GM04503 (cell line): ENCODE data around the gene SLC38A6.

ENCODE experiments used
- DNase-seq: peaks from one replicate; pipeline ENCODE4 v3.0.0-alpha.2; 2012; ENCODE audit warnings: low read depth

SLC38A6 gene

DNA sequence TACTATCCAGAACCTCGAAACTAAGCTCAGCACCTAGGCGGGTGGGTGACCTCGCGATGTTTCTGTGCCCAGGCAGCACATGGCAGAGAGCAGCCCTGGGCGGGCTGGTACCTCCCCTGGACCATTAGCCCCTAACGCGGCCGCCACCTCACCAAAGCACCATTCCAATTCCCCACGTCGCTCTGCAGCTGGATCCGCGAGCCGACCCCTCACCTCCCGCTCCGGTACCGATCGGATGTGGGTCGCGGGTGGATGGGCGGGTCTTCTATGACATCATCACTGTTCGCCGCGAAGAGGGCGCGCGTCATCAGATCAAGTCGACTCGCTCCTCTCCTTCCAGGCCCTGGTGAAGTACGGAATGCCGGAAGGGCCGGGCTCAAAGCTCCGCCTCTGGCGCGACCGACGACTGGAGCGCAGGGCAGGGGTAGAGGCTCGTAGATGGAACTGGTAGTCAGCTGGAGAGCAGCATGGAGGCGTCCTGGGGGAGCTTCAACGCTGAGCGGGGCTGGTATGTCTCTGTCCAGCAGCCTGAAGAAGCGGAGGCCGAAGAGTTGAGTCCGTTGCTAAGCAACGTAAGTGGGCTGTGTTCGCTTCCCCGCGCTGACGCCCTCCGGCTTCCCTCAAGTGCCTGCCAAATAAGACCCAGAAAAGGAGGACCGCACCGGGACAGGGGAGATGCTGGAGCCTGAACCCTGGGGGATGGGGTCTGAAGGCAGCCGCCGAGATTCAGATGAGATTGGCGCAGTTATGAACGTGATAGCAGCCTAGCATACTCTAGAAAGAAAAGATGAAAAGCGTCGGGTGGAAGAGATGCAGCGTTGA lies at the start of gene SLC38A6, which contains the start of gene TRMT5:
Gene SLC38A6, plus strand, starts transcription at position 435 of the 822 bp plus-strand sequence. Its CDS starts 33 bp downstream, at position 468.
Gene TRMT5, minus strand, starts transcription at position 269 of the 822 bp plus-strand sequence. Its CDS starts 106 bp downstream, at position 163.
- peak; percentile 84 for DNase-seq

DNA sequence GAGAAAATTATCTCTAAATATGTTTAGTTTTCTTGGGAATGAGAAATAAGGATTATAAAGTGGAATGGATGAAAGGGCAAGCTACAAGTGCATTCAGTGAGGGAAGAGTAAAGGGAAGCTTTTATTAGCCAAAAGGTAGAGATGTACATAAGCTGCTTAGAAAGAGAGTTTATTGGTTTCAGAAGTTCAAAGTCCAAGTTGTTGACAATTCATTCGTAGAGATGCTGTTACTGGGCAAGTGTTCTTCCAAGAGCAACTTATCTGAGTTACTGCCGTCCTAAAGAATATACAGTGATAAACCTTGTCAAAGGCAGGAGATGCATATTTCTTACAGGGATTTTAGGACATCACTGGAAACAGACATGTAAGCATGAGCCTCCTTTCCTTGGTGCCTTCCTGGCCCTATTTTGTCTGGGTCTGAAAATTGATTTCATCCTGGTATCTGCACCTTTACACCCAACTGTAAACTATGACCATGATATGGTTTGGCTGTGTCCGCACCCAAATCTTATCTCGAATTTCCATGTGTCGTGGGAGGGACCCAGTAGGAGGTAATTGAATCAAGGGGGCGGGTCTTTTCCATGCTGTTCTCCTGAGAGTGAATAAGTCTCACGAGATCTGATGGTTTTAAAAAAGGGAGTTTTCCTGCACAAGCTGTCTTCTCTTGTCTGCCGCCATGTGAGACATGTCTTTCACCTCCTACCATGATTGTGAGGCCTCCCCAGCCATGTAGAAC lies 47.0 kb upstream of the SLC38A6 start:
- no peak for DNase-seq

DNA sequence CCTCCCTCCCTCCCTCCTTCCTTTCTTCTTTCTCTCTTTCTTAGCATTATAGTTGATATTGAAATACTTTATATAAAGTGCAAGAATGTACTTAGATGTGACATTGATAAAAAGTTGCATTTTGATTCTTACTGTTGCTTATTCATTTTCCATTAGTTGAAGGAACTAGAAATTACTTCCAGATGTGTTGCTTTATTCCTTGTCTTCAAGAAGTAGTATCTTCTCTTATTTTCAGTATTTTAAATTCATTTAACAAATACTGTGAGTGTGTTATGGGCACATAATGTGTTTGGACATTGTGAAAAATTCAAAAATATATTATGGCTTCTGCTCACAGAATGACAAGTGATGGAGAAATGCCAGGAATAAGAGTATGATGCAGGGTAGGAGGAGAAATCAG lies 45.7 kb upstream of the SLC38A6 start:
- no peak for DNase-seq

DNA sequence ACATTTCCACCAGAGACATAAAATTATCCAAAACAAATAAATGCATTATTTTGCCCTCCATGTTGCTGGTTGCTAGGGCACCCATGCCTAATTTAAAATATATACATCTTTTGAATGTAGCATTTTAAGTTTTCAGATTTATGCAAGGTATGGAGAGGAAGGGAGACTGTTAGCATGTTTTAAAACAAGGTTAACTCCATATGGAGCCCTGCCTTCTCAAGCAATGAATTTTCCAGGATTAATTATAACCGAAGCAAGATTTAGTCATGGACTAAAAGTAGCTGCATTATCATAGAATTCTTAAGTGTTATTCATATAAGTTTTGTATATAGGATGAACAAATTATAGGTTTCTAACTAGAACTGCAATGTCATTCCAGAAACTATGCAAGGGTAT lies 37.4 kb upstream of the SLC38A6 start:
- DNase-seq, result no peak

DNA sequence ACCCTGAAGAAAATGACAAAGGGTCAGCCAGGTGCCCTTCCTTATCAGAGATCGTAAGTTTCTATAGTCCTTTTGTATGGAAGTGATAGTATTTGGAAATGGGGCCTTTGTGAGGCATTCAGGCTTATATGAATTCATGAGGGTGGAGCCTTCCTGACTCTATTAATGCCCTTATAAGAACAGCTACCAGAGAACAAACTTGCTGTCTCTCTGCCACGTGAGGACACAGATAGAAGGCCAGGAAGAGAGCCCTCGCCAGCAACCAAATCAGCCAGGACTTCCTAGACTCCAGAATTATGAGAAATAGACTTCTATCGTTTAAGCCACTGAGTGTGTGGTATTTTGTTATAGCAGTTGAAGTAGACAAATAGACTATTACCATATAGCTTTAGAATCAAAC lies 36.8 kb upstream of the SLC38A6 start:
- no peak for DNase-seq

DNA sequence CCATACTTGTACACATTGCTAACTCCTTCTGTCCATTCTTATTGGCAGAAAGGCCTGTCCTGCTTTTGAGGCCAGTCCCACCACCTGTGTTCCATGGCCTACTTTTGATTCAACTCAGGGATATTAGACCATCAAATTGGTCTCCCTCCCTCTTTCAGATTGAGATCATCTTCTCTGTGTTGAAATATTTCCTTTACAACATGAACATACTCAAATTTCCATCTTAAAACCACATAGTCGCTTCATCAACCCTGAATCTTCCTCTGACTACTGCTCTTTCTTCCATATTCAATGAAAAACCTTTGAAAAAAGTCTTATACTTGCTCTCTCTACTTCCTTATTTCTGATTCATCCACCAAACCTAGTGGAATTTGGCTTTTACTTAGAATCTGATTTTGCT lies 35.1 kb upstream of the SLC38A6 start:
- DNase-seq, result no peak

DNA sequence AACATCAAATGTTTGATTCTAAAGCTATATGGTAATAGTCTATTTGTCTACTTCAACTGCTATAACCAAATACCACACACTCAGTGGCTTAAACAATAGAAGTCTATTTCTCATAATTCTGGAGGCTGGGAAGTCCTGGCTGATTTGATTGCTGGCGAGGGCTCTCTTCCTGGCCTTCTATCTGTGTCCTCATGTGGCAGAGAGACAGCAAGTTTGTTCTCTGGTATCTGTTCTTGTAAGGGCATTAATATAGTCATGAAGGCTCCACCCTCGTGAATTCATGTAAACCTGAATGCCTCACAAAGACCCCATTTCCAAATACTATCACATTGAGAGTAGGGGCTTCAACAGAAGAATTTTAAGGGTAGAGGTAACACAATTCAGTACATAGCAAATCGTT lies 34.3 kb upstream of the SLC38A6 start:
- no peak for DNase-seq

DNA sequence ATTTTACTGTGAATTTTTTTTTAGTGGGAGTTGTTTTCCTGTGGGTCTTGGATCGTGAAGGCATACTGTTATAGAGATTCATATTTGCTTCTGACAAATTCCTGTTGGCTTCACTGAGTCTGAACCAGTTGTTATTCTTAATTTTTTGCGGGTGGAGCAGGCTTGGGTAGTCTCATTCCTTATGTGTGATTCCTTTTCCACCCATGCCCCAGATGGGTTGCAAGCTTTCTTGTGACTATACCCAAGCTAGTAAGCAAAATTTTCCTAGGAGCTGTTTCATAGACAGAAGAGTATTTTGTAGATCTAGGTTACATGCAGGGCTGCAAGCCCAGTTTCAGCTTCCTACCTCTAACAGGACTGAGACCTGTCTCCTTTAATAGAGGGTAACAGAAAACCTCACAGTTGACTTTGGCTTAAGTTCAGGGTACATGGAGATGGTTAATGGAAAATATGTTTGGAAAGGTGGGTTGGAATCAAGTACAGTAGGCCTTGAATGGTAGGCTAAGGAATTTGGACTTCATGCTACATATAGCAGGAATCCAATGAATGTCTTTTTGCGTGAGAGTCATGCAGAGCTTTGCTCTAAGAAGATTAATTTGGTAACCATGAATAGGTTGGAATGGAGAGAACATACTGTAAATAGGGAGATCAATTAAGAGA lies 29.1 kb upstream of the SLC38A6 start:
- DNase-seq, result no peak

DNA sequence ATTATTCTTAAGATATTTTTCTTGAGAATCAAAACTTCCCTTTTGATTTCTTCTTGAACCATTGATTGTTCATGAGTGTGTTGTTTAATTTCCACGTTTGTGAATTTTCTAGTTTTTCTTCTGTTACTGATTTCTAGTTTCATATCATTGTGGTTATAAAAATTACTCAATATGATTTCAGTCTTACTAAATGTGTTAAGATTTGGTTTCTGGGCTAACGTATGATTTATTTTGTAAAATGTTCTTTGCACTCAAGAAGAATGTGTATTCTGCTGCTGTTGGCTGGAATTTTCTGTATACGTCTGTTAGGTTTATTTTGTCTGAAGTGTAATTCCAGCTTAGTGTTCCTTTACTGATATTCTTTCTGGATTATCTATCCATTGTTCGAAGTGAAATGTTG lies 24.8 kb upstream of the SLC38A6 start:
- DNase-seq, result no peak

DNA sequence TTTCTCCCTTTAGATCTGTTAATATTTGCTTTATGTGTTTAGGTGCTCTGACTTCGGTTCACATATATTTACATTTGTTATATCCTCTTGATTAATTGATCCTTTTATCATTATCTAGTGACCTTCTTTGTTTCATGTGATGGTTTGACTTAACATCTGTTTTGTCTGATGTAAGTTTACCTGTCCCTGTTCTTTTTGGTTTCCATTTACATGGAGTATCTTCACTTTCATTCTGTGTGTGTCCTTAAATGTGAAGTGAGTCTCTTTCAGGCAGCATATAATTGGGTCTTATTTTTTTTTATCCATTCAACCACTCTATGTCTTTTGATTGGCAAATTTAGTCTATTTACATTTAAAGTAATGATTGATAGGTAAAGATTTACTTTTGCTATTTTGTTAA lies 24.4 kb upstream of the SLC38A6 start:
- DNase-seq, result no peak

DNA sequence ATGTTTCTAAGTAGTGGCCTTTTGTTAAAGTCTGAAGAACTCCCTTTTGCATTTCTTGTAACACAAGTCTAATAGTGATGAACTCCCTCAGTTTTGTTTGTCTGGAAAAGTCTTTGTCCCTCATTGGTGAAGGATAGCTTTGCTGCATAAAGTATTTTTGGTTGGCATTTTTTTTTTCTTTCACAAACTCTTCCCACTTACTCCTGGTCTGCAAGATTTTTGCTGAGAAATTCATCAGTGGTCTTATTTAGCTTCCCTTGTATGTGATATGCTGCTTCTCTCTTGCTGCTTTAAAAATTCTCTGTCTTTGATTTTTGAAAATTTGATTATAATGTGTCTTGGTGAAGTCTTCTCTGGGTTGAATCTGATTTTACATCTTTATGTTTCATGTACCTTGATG lies 22.9 kb upstream of the SLC38A6 start:
- no peak for DNase-seq

DNA sequence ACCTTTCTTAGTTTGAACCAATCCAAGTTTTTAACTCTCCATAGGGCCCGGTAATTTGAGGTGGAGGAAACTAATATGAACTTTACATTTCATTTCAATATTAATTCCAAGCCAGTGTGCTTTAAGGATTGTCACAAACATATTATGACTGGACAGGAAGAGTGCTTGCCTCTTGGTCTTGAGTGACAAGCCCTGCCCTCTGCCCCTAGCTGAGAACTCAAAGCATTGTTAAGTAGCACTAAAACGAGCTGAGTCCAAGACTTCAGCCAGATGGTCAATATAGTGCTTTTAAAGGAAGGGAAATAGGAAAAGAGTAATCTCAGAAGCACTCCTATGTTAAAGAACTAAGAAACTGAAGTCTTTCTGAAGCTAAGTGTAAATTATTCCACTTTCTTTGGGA lies 17.3 kb upstream of the SLC38A6 start:
- DNase-seq, result no peak

DNA sequence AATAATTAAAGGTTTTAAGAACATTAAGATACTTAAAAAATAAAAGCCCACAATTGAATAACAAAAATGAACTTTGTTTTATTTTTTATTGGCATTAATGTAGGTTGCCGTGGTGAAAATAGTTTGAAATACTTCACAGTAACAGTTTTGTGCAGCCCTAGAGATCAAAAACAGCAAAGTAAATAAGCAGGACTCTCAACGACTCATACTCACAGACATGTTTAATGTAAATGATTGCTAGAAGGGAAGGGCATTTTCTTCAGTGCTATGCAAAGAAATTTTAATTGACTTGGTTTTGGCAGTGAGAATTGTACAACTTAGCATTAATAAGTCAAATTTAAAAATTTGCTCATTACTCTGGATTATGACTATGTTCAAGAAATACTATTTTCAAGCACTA lies 16.1 kb upstream of the SLC38A6 start:
- DNase-seq, result no peak

DNA sequence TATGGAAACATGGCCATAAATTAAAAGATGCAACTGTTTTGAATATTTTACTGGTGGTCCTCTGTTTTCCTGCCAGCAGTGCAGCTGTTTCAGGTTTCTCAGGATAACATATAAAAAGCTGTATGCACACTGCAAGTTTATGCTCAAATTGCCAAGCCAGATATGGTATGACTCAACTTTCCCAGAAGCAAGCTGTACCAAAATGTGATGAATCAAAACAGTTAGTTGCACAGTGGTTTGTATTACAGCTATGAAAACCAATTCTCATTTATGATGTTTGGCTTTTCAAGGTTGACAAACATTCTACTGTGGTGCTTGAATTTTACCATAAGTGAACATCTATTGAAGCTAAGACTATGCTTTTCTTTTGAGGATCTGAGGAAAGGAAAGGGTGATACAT lies 15.6 kb upstream of the SLC38A6 start:
- peak; percentile 45 for DNase-seq

DNA sequence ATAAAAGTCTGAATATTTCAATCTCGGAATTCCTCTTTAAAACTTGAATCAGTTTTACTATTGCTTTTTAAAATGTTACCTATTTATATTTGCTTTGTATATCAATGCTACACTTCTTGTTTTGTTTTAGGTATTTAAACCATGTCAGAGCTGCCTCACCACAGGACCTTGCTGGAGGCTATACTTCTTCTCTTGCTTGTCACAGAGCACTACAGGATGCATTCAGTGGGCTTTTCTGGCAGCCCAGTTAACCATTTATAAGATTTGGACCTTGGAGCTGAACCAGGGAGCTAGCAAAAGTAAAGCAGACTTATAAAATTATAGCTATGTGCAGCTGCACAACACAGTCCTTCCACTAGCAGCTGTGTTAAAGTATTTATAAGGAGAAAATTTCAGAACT lies 12.9 kb upstream of the SLC38A6 start:
- DNase-seq, result no peak

DNA sequence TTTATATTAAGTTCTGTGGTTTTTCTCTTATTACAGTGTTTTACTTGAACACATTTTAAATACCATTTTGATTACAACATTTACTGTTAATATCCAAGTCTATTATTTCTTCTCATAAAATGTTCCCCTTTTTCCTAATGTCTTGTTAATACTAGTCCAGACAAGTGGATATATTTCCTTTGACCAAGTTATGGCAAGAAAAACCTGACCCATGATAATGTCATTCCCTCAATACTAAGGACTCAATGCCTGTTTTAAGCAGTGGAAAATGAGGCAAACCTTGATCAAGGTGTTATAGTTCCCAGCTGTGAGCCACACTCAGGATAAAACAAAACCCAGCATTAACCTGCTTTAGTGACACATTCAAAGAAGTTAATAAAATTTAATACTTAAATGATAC lies 12.4 kb upstream of the SLC38A6 start:
- no peak for DNase-seq

DNA sequence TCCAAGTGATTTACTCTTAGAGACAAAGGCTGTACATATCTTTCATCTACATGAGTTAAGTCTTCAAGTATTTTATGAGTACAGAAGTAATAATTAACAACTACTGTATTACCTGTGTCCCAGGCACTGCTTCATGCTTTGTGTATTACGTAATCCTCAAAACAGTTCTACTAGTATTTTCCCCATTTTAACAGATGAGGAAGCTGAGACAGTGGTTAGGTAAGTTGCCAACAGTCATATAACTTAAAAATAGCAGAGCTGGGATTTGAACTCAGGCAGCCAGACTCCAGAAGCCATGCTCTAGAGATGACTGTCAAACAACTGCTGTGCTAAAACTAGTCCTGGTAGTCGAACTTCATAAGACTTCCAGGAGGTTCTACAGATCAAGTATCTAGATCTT lies 10.9 kb upstream of the SLC38A6 start:
- no peak for DNase-seq

DNA sequence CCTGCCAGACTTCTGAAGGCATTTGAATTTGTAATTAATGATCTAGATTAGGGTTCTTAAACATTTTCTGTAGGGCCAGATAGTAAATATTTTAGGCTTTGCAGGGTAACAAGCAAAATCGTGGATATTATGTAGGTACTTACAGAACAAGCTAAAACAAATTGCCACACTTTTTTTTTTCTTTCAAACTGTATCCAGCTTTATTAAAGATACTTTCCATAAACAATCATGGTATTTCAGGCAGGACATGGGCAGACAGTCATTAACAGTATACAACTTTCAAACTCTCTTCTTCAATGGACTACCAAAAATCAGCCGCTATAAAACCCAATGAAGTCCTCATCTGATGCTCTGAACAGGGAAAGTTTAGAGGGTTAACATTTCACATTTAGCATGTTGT lies 9.8 kb upstream of the SLC38A6 start:
- DNase-seq, result no peak

DNA sequence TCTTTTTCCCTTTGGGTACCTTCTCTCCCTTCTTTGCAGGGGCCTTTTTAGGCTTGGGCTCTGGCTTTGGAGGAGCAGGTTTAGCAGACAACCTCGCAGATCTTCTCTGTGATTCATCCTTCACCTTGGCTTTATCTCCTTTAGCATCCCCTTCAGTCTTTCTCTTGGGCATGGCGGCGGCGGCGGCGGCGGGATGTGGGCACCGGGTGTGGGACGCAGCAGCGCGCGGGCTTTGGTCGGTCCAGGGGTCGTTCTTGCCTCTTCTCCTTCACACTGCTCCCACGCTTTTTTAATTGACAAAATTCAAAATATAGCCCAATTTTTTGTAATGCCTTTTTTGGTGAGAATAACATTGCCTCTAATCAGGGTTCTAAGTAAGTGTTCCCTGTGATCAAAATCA lies 8.8 kb upstream of the SLC38A6 start:
- DNase-seq, result no peak

DNA sequence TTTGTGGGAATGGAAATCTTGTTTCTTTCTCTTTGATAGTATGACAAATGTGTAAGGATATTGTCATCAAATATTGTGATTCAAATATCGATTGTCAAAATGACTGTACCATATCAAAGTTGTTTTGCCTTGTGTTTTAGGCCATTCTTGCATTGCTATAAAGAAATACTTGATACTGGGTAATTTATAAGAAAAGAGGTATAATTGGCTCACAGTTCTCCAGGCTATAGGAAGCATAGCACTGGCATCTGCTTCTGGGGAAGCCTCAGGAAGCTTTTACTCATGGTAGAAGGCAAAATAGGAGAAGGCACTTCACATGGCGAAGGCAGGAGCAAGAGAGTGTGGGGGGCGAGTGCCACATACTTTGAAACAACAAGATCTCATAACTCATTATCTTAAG lies 8.0 kb upstream of the SLC38A6 start:
- DNase-seq, result no peak

DNA sequence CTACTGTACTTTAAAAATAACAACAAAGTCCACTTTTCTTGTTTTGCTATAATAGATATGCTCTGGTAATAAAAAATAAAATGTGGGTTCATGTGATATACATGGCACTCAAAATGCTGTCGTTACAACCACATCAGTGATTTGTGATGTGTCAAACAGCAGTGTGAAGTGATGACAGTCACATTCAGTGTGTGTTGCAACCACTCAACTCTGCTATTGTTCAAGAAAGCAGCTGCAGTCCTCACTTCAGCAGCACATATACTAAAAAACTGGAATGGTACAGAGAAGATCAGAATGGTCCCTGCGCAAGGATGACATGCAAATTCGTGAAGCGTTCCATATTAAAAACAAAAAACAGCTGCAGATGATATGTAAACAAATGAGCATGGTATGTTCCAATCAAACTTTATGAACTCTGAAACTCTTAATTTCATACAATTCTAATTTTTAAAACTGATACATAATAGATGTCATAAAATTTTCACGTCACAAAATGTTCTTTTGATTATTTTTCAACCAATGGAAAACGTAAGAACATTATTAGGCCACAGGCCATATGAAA lies 6.9 kb upstream of the SLC38A6 start:
- no peak for DNase-seq

DNA sequence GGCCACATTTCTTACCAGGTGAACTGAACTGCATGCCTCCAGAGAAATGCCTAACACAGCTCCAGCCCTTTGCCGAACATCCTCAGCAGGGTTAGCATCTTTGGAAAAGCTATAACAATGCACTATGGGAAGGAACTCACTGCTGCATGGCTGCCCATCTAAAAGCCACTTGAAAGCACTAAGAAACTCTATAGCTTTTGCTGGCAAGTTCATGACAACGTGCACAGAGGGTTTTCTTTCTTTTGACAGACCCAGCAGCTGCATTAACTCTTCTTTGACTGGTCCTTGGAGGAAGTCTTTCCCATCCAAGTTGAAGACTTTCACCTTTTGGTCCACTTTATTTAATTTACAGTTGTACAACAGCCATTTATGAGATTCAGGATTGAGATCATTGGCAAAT lies 5.5 kb upstream of the SLC38A6 start:
- no peak for DNase-seq

DNA sequence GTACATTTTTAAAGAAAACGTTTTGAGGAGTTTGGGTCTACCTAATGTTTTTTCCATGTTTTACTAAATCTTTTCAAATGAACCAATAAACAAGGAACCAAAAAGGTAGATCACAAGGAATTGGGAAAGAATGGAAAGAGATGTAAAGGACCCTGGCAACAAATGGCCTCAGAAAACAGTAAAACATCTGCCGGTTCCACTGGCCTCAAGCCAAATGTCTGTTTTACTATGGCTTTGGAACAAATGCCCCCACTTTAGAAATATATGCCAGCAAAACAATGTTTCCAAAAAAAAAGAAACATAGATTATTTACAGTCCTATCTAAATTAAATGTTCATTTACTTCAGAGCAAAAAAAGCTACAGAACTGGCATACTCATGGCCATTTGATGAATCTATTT lies 3.2 kb upstream of the SLC38A6 start:
- no peak for DNase-seq
